Measurements from ENCODE around the gene AVEN. TPM values are rescaled to one million over a fixed set of nuclear protein-coding genes. Genes with fewer than 3 reads are reported as not detected.

The AVEN gene
- total and polyA plus RNA-seq, 9 of the 15 experiments (the other 6 are each of a cell fraction or from before 2014, with no cell fraction given), result 1.5 to 6.4 (median 4.7) TPM

- no peaks in the 10 kb centered on the region for H3K79me2 ChIP-seq (ENCODE audit: control insufficient read depth, insufficient read depth, low read length)
- ChIA-PET CTCF (ENCODE audit: low intra/inter-chr PET ratio) (no interaction called here), POLR2A (interaction anchor here (0.6 to 1.0 kb wide), 4 partner anchors 15 to 219 kb away, joined by 3 read pairs; no protein-coding TSS in a partner anchor)
- in situ Hi-C loops (cut with MboI), result no loop called here
- H3K9me3 ChIP-seq (replicated peaks; ENCODE audit: control insufficient read depth, insufficient read depth, low read depth, low read length), result no peaks in the 10 kb centered on the region
- H3K36me3 ChIP-seq (ENCODE audit: control insufficient read depth, insufficient read depth, low read length), result no peaks in the 10 kb centered on the region
- H4K20me1 ChIP-seq (replicated peaks; ENCODE audit: control insufficient read depth, insufficient read depth, low read length), result no peaks in the 10 kb centered on the region
- no TSS peak for BruUV-seq (replicated peaks)
- H3K4me2 ChIP-seq (ENCODE audit: insufficient read depth, low read length), result no peak overlapping the region
- intact Hi-C loops (cut with micrococcal nuclease), result loop anchor here (1.0 kb wide), 1 partner anchor 229 kb away; no protein-coding TSS in a partner anchor
- H3K9ac ChIP-seq (ENCODE audit: insufficient read depth in 1 of 2, low read depth in 2 of 2, low read length in 2 of 2), result no peak overlapping the region
- peak; percentile 87 for FAIRE-seq
- WGBS (ENCODE audit: insufficient coverage, low coverage, missing lambda C conversion rate), result 8% methylated on average over 7 of the region's 8 CpGs
- H3K27ac ChIP-seq (ENCODE audit: extremely low read depth, low read depth, low read length), result no peak overlapping the region
- H2AFZ ChIP-seq (ENCODE audit: low read depth, low read length), result no peak overlapping the region
- H3K4me3 ChIP-seq, result no peak overlapping the region
- no peaks in the 10 kb centered on the region; a peak in 1 of 5 replicates for H3K27me3 ChIP-seq (ENCODE audit: control insufficient read depth in 2 of 2, insufficient read depth in 2 of 2, low read length in 2 of 2)
- DNase-seq (ENCODE audit: extremely low read depth in 1 of 4, low spot score in 3 of 4), result peak; percentile 17 to 47 (median 22)
- no peaks in the 10 kb centered on the region for H3K4me1 ChIP-seq (replicated peaks in 1 of 2; ENCODE audit: control insufficient read depth in 2 of 2, insufficient read depth in 2 of 2, low read length in 2 of 2)
- no peaks in the 10 kb centered on the region for H3K9me1 ChIP-seq (ENCODE audit: control insufficient read depth, insufficient read depth, low read length)
- ATAC-seq, result peak; percentile 87
- 0 out of 2 replicates have a peak, but pooled peaks have one; percentile 14 for TF ChIP-seq DEAF1 (CRISPR knock-in tag; IDR thresholded peaks at IDR 0.05)
- TF ChIP-seq CTCF (IDR thresholded peaks at IDR 0.05 in 2 of 3, conservative IDR thresholded peaks at IDR 0.05 in 1 of 3; ENCODE audit: insufficient read depth in 2 of 3, low read depth in 1 of 3, low read length in 3 of 3), result peak; percentile 51 to 70 (median 61); a peak in 5 of 6 replicates
- peak; percentile 50 to 67 for TF ChIP-seq RAD21 (CRISPR knock-in tag; conservative IDR thresholded peaks at IDR 0.05 in 1 of 2, IDR thresholded peaks at IDR 0.05 in 1 of 2)
- TF ChIP-seq SMC3 (conservative IDR thresholded peaks at IDR 0.05; ENCODE audit: insufficient read depth, low read depth, low read length), result 0 out of 2 replicates have a peak, but pooled peaks have one; percentile 7
- TF ChIP-seq KLF16 (IDR thresholded peaks at IDR 0.05), result peak; percentile 30; the same call in 1 of the 2 replicates
- no peak for TF ChIP-seq ZBTB43 (CRISPR knock-in tag; IDR thresholded peaks at IDR 0.05)
- peak; percentile 21; the same call in 1 of the 2 replicates for TF ChIP-seq PHF21A (IDR thresholded peaks at IDR 0.05; ENCODE audit: borderline replicate concordance, low read depth)
Measured at GRCh38 chr15:33963831-33964664, 75.0 kb downstream of the AVEN start.
